HepG2 (cell line): ENCODE data around the gene ACOX3. TPM values are rescaled to one million over a fixed set of nuclear protein-coding genes. Genes with fewer than 3 reads are reported as not detected.

Source experiments
- CAMTA2 ChIP-seq: sonication (generic); formaldehyde crosslinking; IDR thresholded peaks from 2 replicates; pipeline ENCODE4 v1.4.0; 2020; ENCODE audit warnings: mild to moderate bottlenecking, missing genetic modification reagents, borderline replicate concordance
- MATR3 ChIP-seq: sonication (generic); formaldehyde crosslinking; IDR thresholded peaks from 2 replicates; pipeline ENCODE4 v1.4.0; 2020; ENCODE audit warnings: missing genetic modification reagents
- NBN ChIP-seq: fragments of 450-650 bp; conservative IDR thresholded peaks from 2 replicates; pipeline ENCODE4 v1.6.1; 2017
- NCOA1 ChIP-seq: sonication (generic); formaldehyde crosslinking; IDR thresholded peaks from 2 replicates; pipeline ENCODE4 v1.9.0; 2021; ENCODE audit warnings: missing genetic modification reagents
- NPAS2 ChIP-seq: sonication (generic); formaldehyde crosslinking; IDR thresholded peaks from 2 replicates; pipeline ENCODE4 v1.8.0; 2022; ENCODE audit warnings: mild to moderate bottlenecking, missing genetic modification reagents, borderline replicate concordance
- SRY ChIP-seq: sonication (generic); formaldehyde crosslinking; IDR thresholded peaks from 2 replicates; pipeline ENCODE4 v1.8.0; 2022; ENCODE audit warnings: mild to moderate bottlenecking, missing genetic modification reagents
- ZNF225 ChIP-seq: sonication (generic); formaldehyde crosslinking; IDR thresholded peaks from 2 replicates; pipeline ENCODE4 v1.4.0; 2020; ENCODE audit warnings: mild to moderate bottlenecking, missing genetic modification reagents
- ZNF335 ChIP-seq: sonication (generic); formaldehyde crosslinking; IDR thresholded peaks from 2 replicates; pipeline ENCODE4 v1.4.0; 2020; ENCODE audit warnings: missing genetic modification reagents
- ZNF501 ChIP-seq: sonication (generic); formaldehyde crosslinking; IDR thresholded peaks from 2 replicates; pipeline ENCODE4 v1.5.1; 2020; ENCODE audit warnings: mild to moderate bottlenecking, moderate library complexity, missing genetic modification reagents
- ZNF746 ChIP-seq: sonication (generic); formaldehyde crosslinking; IDR thresholded peaks from 2 replicates; pipeline ENCODE4 v1.8.0; 2022; ENCODE audit warnings: mild to moderate bottlenecking, missing genetic modification reagents
- ZSCAN9 ChIP-seq: IDR thresholded peaks from 2 replicates; pipeline ENCODE4 v1.6.1; 2016; ENCODE audit warnings: borderline replicate concordance
- polyA plus RNA-seq, 8 experiments: library from polyadenylated mRNA; depleted of rRNA in 3 of 8; stranded (reverse) in 7 of 8; unstranded in 1 of 8; fragments of >200 nt; fragmentation: Illumina TruSeq in 4 of 8; extraction: Trizol in 4 of 8; gene quantifications; 2 replicates each; pipeline versions ENCODE4 v1.2.1 to v1.2.3, GENCODE V29; 2011 to 2016; ENCODE audit warnings: low read depth in 4 of 8, missing spikeins in 1 of 8, mixed read lengths in 1 of 8; ENCODE audit not compliant: insufficient read depth in 1 of 8
- total RNA-seq, 5 experiments: library from RNA; depleted of rRNA; stranded (reverse); fragments of >200 nt; fragmentation: Illumina TruSeq; extraction: Trizol; gene quantifications; 2 replicates each; pipeline ENCODE4 v1.2.3, GENCODE V29; 2016; ENCODE audit warnings: low read depth in 1 of 5
- TF ChIP-seq, protein P1 (sequence below), 2 experiments: IDR thresholded peaks; 2 replicates each; pipeline ENCODE4 v1.6.1; 2011 to 2012; ENCODE audit warnings: low read length in 2 of 2, borderline replicate concordance in 1 of 2, low read depth in 1 of 2, mild to moderate bottlenecking in 1 of 2, moderate library complexity in 1 of 2
- TF ChIP-seq, protein P2 (sequence below): sonication (generic); formaldehyde crosslinking; IDR thresholded peaks from 2 replicates; pipeline ENCODE4 v1.5.0; 2020; ENCODE audit warnings: missing genetic modification reagents
- TF ChIP-seq, protein P3 (sequence below): sonication (generic); formaldehyde crosslinking; IDR thresholded peaks from 2 replicates; pipeline ENCODE4 v1.9.0; 2021; ENCODE audit warnings: mild to moderate bottlenecking, missing genetic modification reagents
- TF ChIP-seq, protein P4 (sequence below): sonication (generic); formaldehyde crosslinking; IDR thresholded peaks from 2 replicates; pipeline ENCODE4 v1.9.0; 2021; ENCODE audit warnings: missing genetic modification reagents, mild to moderate bottlenecking, borderline replicate concordance

ACOX3 gene
- total and polyA plus RNA-seq, 2 of the 13 experiments (the other 11 are each of a cell fraction or from before 2014, with no cell fraction given), result 4.2 to 17.8 TPM

DNA sequence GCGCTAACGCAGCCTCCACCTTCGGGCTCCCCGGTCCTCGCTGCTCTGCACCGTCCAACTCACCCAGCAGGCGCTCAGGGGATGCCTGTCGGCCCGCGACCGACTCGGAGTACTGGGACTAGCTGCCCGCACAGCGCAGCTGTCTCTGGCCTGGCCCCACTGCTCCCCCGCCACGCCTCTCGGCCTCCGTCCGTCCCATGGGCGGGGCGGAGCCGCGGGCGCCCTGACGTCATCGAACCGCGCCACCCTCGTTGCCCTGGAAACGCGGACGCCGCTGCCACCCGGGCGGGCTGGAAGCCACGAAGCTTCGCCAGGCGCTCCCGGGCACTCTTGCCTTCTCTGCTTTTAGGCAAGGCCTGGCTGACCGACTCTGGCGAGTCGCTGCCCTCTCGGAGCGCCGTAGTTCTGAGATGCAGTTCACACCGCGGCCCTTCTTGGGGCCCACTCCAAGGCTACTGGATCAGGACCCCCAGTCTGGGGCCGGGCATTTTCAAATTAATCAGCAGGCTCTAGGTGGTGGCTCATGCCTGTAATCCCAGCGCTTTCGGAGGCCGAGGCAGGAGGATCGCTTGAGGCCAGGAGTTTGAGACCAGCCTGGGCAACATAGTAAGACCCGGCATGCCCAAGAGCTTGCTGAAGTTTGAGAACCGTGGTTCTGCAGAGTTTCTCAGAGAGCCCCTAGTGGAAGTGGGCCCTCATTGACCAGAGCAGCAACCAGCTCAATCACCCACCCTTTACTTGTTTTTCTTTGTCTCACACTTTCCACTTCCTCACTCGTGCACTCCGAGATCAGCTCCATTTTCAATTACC lies 12.0 kb downstream of the ACOX3 start (continued):
- TF ChIP-seq NPAS2 (CRISPR knock-in tag) (no peak), NCOA1 (no peak), NBN (no peak), MATR3 (no peak), ZNF225 (CRISPR knock-in tag) (peak; percentile 48; the same call in 1 of the 2 replicates), SRY (CRISPR knock-in tag) (0 out of 2 replicates have a peak, but pooled peaks have one; percentile 63), ZSCAN9 (CRISPR knock-in tag) (no peak), ZNF501 (CRISPR knock-in tag) (peak; percentile 92), ZNF335 (CRISPR knock-in tag) (0 out of 2 replicates have a peak, but pooled peaks have one; percentile 38), CAMTA2 (CRISPR knock-in tag) (0 out of 2 replicates have a peak, but pooled peaks have one; percentile 19), ZNF746 (CRISPR knock-in tag) (no peak)
- TF ChIP-seq, protein P1, sequence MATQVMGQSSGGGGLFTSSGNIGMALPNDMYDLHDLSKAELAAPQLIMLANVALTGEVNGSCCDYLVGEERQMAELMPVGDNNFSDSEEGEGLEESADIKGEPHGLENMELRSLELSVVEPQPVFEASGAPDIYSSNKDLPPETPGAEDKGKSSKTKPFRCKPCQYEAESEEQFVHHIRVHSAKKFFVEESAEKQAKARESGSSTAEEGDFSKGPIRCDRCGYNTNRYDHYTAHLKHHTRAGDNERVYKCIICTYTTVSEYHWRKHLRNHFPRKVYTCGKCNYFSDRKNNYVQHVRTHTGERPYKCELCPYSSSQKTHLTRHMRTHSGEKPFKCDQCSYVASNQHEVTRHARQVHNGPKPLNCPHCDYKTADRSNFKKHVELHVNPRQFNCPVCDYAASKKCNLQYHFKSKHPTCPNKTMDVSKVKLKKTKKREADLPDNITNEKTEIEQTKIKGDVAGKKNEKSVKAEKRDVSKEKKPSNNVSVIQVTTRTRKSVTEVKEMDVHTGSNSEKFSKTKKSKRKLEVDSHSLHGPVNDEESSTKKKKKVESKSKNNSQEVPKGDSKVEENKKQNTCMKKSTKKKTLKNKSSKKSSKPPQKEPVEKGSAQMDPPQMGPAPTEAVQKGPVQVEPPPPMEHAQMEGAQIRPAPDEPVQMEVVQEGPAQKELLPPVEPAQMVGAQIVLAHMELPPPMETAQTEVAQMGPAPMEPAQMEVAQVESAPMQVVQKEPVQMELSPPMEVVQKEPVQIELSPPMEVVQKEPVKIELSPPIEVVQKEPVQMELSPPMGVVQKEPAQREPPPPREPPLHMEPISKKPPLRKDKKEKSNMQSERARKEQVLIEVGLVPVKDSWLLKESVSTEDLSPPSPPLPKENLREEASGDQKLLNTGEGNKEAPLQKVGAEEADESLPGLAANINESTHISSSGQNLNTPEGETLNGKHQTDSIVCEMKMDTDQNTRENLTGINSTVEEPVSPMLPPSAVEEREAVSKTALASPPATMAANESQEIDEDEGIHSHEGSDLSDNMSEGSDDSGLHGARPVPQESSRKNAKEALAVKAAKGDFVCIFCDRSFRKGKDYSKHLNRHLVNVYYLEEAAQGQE (IDR thresholded peaks at IDR 0.05; ENCODE audit: borderline replicate concordance in 1 of 2, low read depth in 1 of 2, low read length in 2 of 2), result no peak; a peak in 1 of 4 replicates
- TF ChIP-seq, protein P2, sequence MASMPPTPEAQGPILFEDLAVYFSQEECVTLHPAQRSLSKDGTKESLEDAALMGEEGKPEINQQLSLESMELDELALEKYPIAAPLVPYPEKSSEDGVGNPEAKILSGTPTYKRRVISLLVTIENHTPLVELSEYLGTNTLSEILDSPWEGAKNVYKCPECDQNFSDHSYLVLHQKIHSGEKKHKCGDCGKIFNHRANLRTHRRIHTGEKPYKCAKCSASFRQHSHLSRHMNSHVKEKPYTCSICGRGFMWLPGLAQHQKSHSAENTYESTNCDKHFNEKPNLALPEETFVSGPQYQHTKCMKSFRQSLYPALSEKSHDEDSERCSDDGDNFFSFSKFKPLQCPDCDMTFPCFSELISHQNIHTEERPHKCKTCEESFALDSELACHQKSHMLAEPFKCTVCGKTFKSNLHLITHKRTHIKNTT (CRISPR knock-in tag), result no peak
- TF ChIP-seq, protein P3, sequence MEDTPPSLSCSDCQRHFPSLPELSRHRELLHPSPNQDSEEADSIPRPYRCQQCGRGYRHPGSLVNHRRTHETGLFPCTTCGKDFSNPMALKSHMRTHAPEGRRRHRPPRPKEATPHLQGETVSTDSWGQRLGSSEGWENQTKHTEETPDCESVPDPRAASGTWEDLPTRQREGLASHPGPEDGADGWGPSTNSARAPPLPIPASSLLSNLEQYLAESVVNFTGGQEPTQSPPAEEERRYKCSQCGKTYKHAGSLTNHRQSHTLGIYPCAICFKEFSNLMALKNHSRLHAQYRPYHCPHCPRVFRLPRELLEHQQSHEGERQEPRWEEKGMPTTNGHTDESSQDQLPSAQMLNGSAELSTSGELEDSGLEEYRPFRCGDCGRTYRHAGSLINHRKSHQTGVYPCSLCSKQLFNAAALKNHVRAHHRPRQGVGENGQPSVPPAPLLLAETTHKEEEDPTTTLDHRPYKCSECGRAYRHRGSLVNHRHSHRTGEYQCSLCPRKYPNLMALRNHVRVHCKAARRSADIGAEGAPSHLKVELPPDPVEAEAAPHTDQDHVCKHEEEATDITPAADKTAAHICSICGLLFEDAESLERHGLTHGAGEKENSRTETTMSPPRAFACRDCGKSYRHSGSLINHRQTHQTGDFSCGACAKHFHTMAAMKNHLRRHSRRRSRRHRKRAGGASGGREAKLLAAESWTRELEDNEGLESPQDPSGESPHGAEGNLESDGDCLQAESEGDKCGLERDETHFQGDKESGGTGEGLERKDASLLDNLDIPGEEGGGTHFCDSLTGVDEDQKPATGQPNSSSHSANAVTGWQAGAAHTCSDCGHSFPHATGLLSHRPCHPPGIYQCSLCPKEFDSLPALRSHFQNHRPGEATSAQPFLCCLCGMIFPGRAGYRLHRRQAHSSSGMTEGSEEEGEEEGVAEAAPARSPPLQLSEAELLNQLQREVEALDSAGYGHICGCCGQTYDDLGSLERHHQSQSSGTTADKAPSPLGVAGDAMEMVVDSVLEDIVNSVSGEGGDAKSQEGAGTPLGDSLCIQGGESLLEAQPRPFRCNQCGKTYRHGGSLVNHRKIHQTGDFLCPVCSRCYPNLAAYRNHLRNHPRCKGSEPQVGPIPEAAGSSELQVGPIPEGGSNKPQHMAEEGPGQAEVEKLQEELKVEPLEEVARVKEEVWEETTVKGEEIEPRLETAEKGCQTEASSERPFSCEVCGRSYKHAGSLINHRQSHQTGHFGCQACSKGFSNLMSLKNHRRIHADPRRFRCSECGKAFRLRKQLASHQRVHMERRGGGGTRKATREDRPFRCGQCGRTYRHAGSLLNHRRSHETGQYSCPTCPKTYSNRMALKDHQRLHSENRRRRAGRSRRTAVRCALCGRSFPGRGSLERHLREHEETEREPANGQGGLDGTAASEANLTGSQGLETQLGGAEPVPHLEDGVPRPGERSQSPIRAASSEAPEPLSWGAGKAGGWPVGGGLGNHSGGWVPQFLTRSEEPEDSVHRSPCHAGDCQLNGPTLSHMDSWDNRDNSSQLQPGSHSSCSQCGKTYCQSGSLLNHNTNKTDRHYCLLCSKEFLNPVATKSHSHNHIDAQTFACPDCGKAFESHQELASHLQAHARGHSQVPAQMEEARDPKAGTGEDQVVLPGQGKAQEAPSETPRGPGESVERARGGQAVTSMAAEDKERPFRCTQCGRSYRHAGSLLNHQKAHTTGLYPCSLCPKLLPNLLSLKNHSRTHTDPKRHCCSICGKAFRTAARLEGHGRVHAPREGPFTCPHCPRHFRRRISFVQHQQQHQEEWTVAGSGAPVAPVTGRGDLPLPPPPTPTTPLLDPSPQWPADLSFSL, result no peak
- TF ChIP-seq, protein P4, sequence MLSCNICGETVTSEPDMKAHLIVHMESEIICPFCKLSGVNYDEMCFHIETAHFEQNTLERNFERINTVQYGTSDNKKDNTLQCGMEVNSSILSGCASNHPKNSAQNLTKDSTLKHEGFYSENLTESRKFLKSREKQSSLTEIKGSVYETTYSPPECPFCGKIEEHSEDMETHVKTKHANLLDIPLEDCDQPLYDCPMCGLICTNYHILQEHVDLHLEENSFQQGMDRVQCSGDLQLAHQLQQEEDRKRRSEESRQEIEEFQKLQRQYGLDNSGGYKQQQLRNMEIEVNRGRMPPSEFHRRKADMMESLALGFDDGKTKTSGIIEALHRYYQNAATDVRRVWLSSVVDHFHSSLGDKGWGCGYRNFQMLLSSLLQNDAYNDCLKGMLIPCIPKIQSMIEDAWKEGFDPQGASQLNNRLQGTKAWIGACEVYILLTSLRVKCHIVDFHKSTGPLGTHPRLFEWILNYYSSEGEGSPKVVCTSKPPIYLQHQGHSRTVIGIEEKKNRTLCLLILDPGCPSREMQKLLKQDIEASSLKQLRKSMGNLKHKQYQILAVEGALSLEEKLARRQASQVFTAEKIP (CRISPR knock-in tag), result no peak
